ENCODE measurements around the gene WT1.

- TF ChIP-seq EZH2 (IDR thresholded peaks at IDR 0.05; ENCODE audit: borderline replicate concordance, low read depth, low read length, severe bottlenecking) (no peak), CTCF (IDR thresholded peaks at IDR 0.05; ENCODE audit: borderline replicate concordance, extremely low read depth, low read length, poor library complexity, severe bottlenecking) (no peak)
These were observed 95.2 kb downstream of the WT1 start for GRCh38 chr11:32340181-32340580.

Data from DND-41 (cell line).